GM19043 (cell line): ENCODE data around the gene HEXB.
"Not testable (repeated sequence)": the region's sequence is repeated elsewhere in the genome, so short reads cannot be mapped to it uniquely, and the experiment has no call there.

Experiments used
- ATAC-seq: cut with Tn5 transposase; IDR thresholded peaks from one replicate; pipeline ENCODE4 v1.9.1; 2021; ENCODE audit warnings: low read depth; ENCODE audit not compliant: unreplicated experiment

HEXB gene

GRCh38 chr5:74657165-74657564, 27.9 kb upstream of the HEXB start:
- ATAC-seq: no peak

- no peak for ATAC-seq
These were observed 25.9 kb upstream of the HEXB start for GRCh38 chr5:74659172-74659571.

GRCh38 chr5:74660140-74660539, 24.9 kb upstream of the HEXB start:
- ATAC-seq: no peak

GRCh38 chr5:74660873-74661272, 24.2 kb upstream of the HEXB start:
- ATAC-seq: no peak

GRCh38 chr5:74664551-74664950, 20.5 kb upstream of the HEXB start:
- ATAC-seq: no peak

- no peak for ATAC-seq
These were observed 19.8 kb upstream of the HEXB start for GRCh38 chr5:74665273-74665672.

- no peak for ATAC-seq
These were observed 19.2 kb upstream of the HEXB start for GRCh38 chr5:74665816-74666215.

- no peak for ATAC-seq
These were observed 17.6 kb upstream of the HEXB start for GRCh38 chr5:74667396-74667795.

- ATAC-seq: no peak
These were observed 15.2 kb upstream of the HEXB start for GRCh38 chr5:74669821-74670220.

GRCh38 chr5:74670396-74671038, 14.5 kb upstream of the HEXB start:
- no peak for ATAC-seq

GRCh38 chr5:74672215-74672877, 12.7 kb upstream of the HEXB start:
- no peak for ATAC-seq

- no peak for ATAC-seq
These were observed 11.8 kb upstream of the HEXB start for GRCh38 chr5:74673011-74673790.

- not testable (repeated sequence) for ATAC-seq
These were observed 8.6 kb upstream of the HEXB start for GRCh38 chr5:74676466-74676865.

GRCh38 chr5:74678123-74678522, 6.9 kb upstream of the HEXB start:
- not testable (repeated sequence) for ATAC-seq

GRCh38 chr5:74679300-74679699, 5.7 kb upstream of the HEXB start:
- not testable (repeated sequence) for ATAC-seq

- no peak for ATAC-seq
These were observed 5.1 kb upstream of the HEXB start for GRCh38 chr5:74679966-74680365.

GRCh38 chr5:74685979-74686631, 1.1 kb downstream of the HEXB start:
- ATAC-seq: peak; percentile 56

- ATAC-seq: no peak
These were observed 2.1 kb downstream of the HEXB start for GRCh38 chr5:74686962-74687751.

GRCh38 chr5:74693191-74693590, 8.2 kb downstream of the HEXB start:
- ATAC-seq: no peak

- no peak for ATAC-seq
These were observed 32.6 kb downstream of the HEXB start for GRCh38 chr5:74717596-74717995.
